GM12864 (cell line): Measurements from ENCODE around the gene SLC11A1.

ENCODE experiments used
- DNase-seq: peaks from one replicate; pipeline ENCODE4 v3.0.0-alpha.2; 2011; ENCODE audit warnings: low read depth
- H3K4me3 ChIP-seq: 2 replicates; pipeline ENCODE4 v1.5.1; 2011; ENCODE audit warnings: mild to moderate bottlenecking, low read depth, low read length, control low read depth
- CTCF ChIP-seq: IDR thresholded peaks from 2 replicates; pipeline ENCODE4 v1.5.1; 2011; ENCODE audit warnings: low read depth, mild to moderate bottlenecking, moderate library complexity, low read length, control low read depth, inconsistent platforms; ENCODE audit errors: missing control alignments

SLC11A1 gene

GRCh38 chr2:218354045-218354444, 28.0 kb upstream of the SLC11A1 start:
- DNase-seq = no peak
- TF ChIP-seq CTCF = no peak
- no peak overlapping the region for H3K4me3 ChIP-seq

- TF ChIP-seq CTCF = no peak
- H3K4me3 ChIP-seq = no peak overlapping the region
- DNase-seq = no peak
These were observed 27.1 kb upstream of the SLC11A1 start for GRCh38 chr2:218354850-218355443.

- no peak for DNase-seq
- no peak for TF ChIP-seq CTCF
- H3K4me3 ChIP-seq = no peak overlapping the region
These were observed 24.6 kb upstream of the SLC11A1 start for GRCh38 chr2:218357236-218358177.

DNA sequence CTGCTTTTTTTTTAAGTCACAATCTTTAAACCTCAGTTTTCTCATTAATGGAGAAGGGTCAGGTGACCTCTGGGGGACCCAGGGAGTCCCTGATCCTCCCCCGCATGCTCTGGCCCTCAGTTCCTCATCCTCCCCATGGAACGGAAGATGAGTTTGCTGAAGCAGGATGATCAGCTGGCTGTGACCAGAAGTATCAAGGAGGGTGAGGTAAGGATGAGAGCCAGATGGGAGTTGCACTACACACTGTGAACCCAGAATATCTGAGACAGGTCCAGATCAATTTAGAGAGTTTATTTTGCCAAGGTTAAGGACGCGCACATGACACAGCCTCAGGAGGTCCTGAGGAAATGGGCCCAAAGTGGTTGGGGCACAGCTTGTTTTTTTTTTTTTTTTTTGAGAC, 21.6 kb upstream of the SLC11A1 start:
- DNase-seq = no peak
- no peak overlapping the region for H3K4me3 ChIP-seq
- TF ChIP-seq CTCF = no peak

- no peak overlapping the region for H3K4me3 ChIP-seq
- no peak for DNase-seq
- no peak for TF ChIP-seq CTCF
These were observed 19.5 kb upstream of the SLC11A1 start for GRCh38 chr2:218362606-218363005.

GRCh38 chr2:218363736-218364135, 18.3 kb upstream of the SLC11A1 start:
- H3K4me3 ChIP-seq = no peak overlapping the region
- no peak for DNase-seq
- TF ChIP-seq CTCF = no peak
